Aorta (tissue), 5 donors: ENCODE results near the gene JPH4. TPM values are rescaled to one million over a fixed set of nuclear protein-coding genes. Genes with fewer than 3 reads are reported as not detected.
"Not testable (repeated sequence)": the region's sequence is repeated elsewhere in the genome, so short reads cannot be mapped to it uniquely, and the experiment has no call there.

ENCODE experiments used
- ATAC-seq: fragments of 200-7000 bp; cut with Tn5 transposase; one replicate; pipeline ENCODE4 v1.9.1; 2022; ENCODE audit warnings: moderate library complexity; ENCODE audit not compliant: low FRiP score
- DNase-seq, 2 donors: peaks; one replicate each; pipeline ENCODE4 v3.0.0-alpha.2; 2020
- H3K27ac ChIP-seq, 2 donors: one replicate each; pipeline ENCODE4 v1.5.1; 2013; ENCODE audit warnings: low read length in 2 of 2, mild to moderate bottlenecking in 2 of 2, moderate library complexity in 2 of 2, control low read depth in 1 of 2, inconsistent platforms in 1 of 2, low read depth in 1 of 2
- H3K27me3 ChIP-seq, 2 donors: one replicate each; pipeline ENCODE4 v1.6.1; 2013; ENCODE audit warnings: control low read depth in 1 of 2, low read length in 1 of 2, mild to moderate bottlenecking in 1 of 2, moderate library complexity in 1 of 2; ENCODE audit not compliant: insufficient read depth in 2 of 2, control insufficient read depth in 1 of 2
- H3K36me3 ChIP-seq, 2 donors: one replicate each; pipeline ENCODE4 v1.6.1; 2013; ENCODE audit warnings: control low read depth in 1 of 2, low read length in 1 of 2, mild to moderate bottlenecking in 1 of 2; ENCODE audit not compliant: insufficient read depth in 2 of 2, control insufficient read depth in 1 of 2
- H3K4me1 ChIP-seq, 2 donors: one replicate each; pipeline ENCODE4 v1.6.1; 2013; ENCODE audit warnings: low read length in 2 of 2, control low read depth in 1 of 2, mild to moderate bottlenecking in 1 of 2, moderate library complexity in 1 of 2; ENCODE audit not compliant: insufficient read depth in 2 of 2, control insufficient read depth in 1 of 2
- H3K4me3 ChIP-seq, 2 donors: one replicate each; pipeline ENCODE4 v1.5.1; 2013; ENCODE audit warnings: low read length in 2 of 2, control low read depth in 1 of 2, mild to moderate bottlenecking in 1 of 2
- H3K9me3 ChIP-seq: one replicate; pipeline ENCODE4 v1.6.1; 2013; ENCODE audit warnings: mild to moderate bottlenecking, low read length; ENCODE audit not compliant: control insufficient read depth
- WGBS, 2 donors: extraction: QIAGEN DNeasy Blood & Tissue Kit; methylation state at CpG; one replicate each; pipeline ENCODE4 v1.1.7; 2013; 5-methylcytosine and 5-hydroxymethylcytosine counted together
- intact Hi-C, 2 donors: fragments of 100-400 bp; cut with DNase I; formaldehyde crosslinking; loops; one replicate each; pipeline versions ENCODE4 v1.14.2 to v1.15.0; 2022
- polyA plus RNA-seq, 2 donors: library from polyadenylated mRNA; stranded (reverse); fragments of 200-250 nt; gene quantifications; one replicate each; pipeline ENCODE4 v1.2.3, GENCODE V29; 2013
- total RNA-seq, 2 donors: library from RNA; stranded (reverse); fragmentation: NEBNext Ultra II Directional; extraction: Animal tissue kit (Norgen Biotek cat#: 25700); gene quantifications; one replicate each; pipeline ENCODE4 v1.2.1, GENCODE V29; 2021
- donor health status: healthy with polysubstance abuse.
- donor health status: Bipolar disorder and iron deficiency.
- donor health status: DM: no; HTN: no; CAD: no.
- donor health status: DM: no; HTN: no; CAD: no.
- donor health status: DM: yes; HTN: yes; CAD: no.

JPH4 gene
- total and polyA plus RNA-seq, 4 donors: 0.23 to 1.7 (median 1.5) TPM; not detected in 1

- H3K27me3 ChIP-seq, DNase-seq, H3K27ac ChIP-seq, H3K9me3 ChIP-seq, ATAC-seq, H3K36me3 ChIP-seq, H3K4me3 ChIP-seq, intact Hi-C loops, H3K4me1 ChIP-seq: not testable (repeated sequence)
- WGBS, 2 donors: 85 to 91% methylated on average over 22 to 25 of the region's 26 CpGs
Observed at GRCh38 chr14:23584527-23585203, 6.1 kb upstream of the JPH4 start.

- H3K27ac ChIP-seq, H3K9me3 ChIP-seq, H3K4me3 ChIP-seq, H3K4me1 ChIP-seq, DNase-seq, H3K27me3 ChIP-seq, H3K36me3 ChIP-seq, ATAC-seq, intact Hi-C loops: not testable (repeated sequence)
- 79 to 81% methylated on average over 23 to 25 of the region's 25 CpGs for WGBS, 2 donors
Observed at GRCh38 chr14:23583761-23584526, 5.4 kb upstream of the JPH4 start.

- Histone ChIP-seq H3K27me3 (no peaks in the 10 kb centered on the region), H3K9me3 (no peaks in the 10 kb centered on the region), H3K27ac (no peak overlapping the region), H3K4me3 (no peak overlapping the region), H3K36me3 (no peaks in the 10 kb centered on the region), H3K4me1 (no peaks in the 10 kb centered on the region)
- intact Hi-C loops: no loop called here
- 75 to 88% methylated on average over 3 of the region's 3 CpGs for WGBS, 2 donors
- ATAC-seq (no peak), DNase-seq (no peak)
Observed at GRCh38 chr14:23582906-23583760, 4.5 kb upstream of the JPH4 start.

GRCh38 chr14:23580948-23581281 lies 2.3 kb upstream of the JPH4 start:
- H3K4me3 ChIP-seq: no peak overlapping the region
- ATAC-seq: no peak
- DNase-seq: no peak
- WGBS, 2 donors: 85 to 96% methylated on average over 6 to 8 of the region's 8 CpGs
- no peaks in the 10 kb centered on the region for H3K4me1 ChIP-seq
- H3K9me3 ChIP-seq: no peaks in the 10 kb centered on the region
- no peak overlapping the region for H3K27ac ChIP-seq
- no peaks in the 10 kb centered on the region for H3K36me3 ChIP-seq
- H3K27me3 ChIP-seq: no peaks in the 10 kb centered on the region
- intact Hi-C loops: no loop called here

GRCh38 chr14:23580152-23580926 lies 1.7 kb upstream of the JPH4 start:
- H3K36me3 ChIP-seq: no peaks in the 10 kb centered on the region
- H3K27ac ChIP-seq: no peak overlapping the region
- WGBS, 2 donors: 89% methylated on average over 23 to 24 of the region's 24 CpGs
- no peaks in the 10 kb centered on the region for H3K27me3 ChIP-seq
- no peak overlapping the region for H3K4me3 ChIP-seq
- no peaks in the 10 kb centered on the region for H3K9me3 ChIP-seq
- intact Hi-C loops: no loop called here
- H3K4me1 ChIP-seq: no peaks in the 10 kb centered on the region
- DNase-seq (peak in 1 of 2 donors; percentile 66), ATAC-seq (no peak)

GRCh38 chr14:23579739-23580138 lies 1.1 kb upstream of the JPH4 start:
- Histone ChIP-seq H3K27ac (no peak overlapping the region), H3K9me3 (no peaks in the 10 kb centered on the region), H3K36me3 (no peaks in the 10 kb centered on the region), H3K4me3 (no peak overlapping the region), H3K27me3 (no peaks in the 10 kb centered on the region), H3K4me1 (no peaks in the 10 kb centered on the region)
- intact Hi-C loops: no loop called here
- DNase-seq: no peak
- ATAC-seq: no peak

- Histone ChIP-seq H3K27ac (no peak overlapping the region), H3K4me1 (no peaks in the 10 kb centered on the region), H3K9me3 (no peaks in the 10 kb centered on the region), H3K4me3 (no peak overlapping the region), H3K27me3 (no peaks in the 10 kb centered on the region), H3K36me3 (no peaks in the 10 kb centered on the region)
- WGBS, 2 donors: 55 to 63% methylated on average over 3 of the region's 3 CpGs
- intact Hi-C loops: no loop called here
- DNase-seq (no peak), ATAC-seq (no peak)
Observed at GRCh38 chr14:23579311-23579630, 681 bp upstream of the JPH4 start.

GRCh38 chr14:23577710-23578392 lies 739 bp downstream of the JPH4 start:
- no peak for ATAC-seq
- no peak overlapping the region for H3K27ac ChIP-seq
- no peaks in the 10 kb centered on the region for H3K36me3 ChIP-seq
- H3K4me1 ChIP-seq: no peaks in the 10 kb centered on the region
- 3 to 4% methylated on average over 22 to 24 of the region's 24 CpGs for WGBS, 2 donors
- H3K4me3 ChIP-seq: no peak overlapping the region
- intact Hi-C loops: no loop called here
- H3K27me3 ChIP-seq: no peaks in the 10 kb centered on the region
- no peak for DNase-seq
- no peaks in the 10 kb centered on the region for H3K9me3 ChIP-seq
